ENCODE results near the gene RIMS3. TPM values are rescaled to one million over a fixed set of nuclear protein-coding genes. Genes with fewer than 3 reads are reported as not detected.

Gene RIMS3
- total and polyA plus RNA-seq, 8 donors = 1.3 to 5.0 (median 1.8) TPM

- Histone ChIP-seq H3K27me3 (no peaks in the 10 kb centered on the region), H3K27ac (no peak overlapping the region), H3K4me3 (no peak overlapping the region), H3K4me1 (no peaks in the 10 kb centered on the region), H3K36me3 (peaks cover 0 to 19% of the 10 kb centered on the region in 2 donors), H3K9me3 (no peaks in the 10 kb centered on the region)
- DNase-seq = no peak
- no peak for ATAC-seq
- intact Hi-C loops (cut with DNase I) = no loop called here
- no peak for TF ChIP-seq CTCF (IDR thresholded peaks at IDR 0.05)
Measured at GRCh38 chr1:40684669-40685068, 19.2 kb upstream of the RIMS3 start.

- DNase-seq = no peak
- Histone ChIP-seq H3K27me3 (no peaks in the 10 kb centered on the region), H3K9me3 (no peaks in the 10 kb centered on the region), H3K36me3 (no peaks in the 10 kb centered on the region), H3K27ac (no peak overlapping the region), H3K4me1 (no peaks in the 10 kb centered on the region), H3K4me3 (no peak overlapping the region)
- ATAC-seq = no peak
- intact Hi-C loops (cut with DNase I) = no loop called here
- no peak for TF ChIP-seq CTCF (IDR thresholded peaks at IDR 0.05)
Measured at GRCh38 chr1:40679165-40679953, 13.9 kb upstream of the RIMS3 start.

GRCh38 chr1:40676501-40676900 is 11.0 kb upstream of the RIMS3 start:
- no peak for TF ChIP-seq CTCF (IDR thresholded peaks at IDR 0.05)
- Histone ChIP-seq H3K27ac (no peak overlapping the region), H3K27me3 (no peaks in the 10 kb centered on the region), H3K36me3 (no peaks in the 10 kb centered on the region), H3K9me3 (no peaks in the 10 kb centered on the region), H3K4me3 (no peak overlapping the region), H3K4me1 (no peaks in the 10 kb centered on the region)
- DNase-seq (no peak), ATAC-seq (no peak)
- intact Hi-C loops (cut with DNase I) = no loop called here

- intact Hi-C loops (cut with DNase I) = no loop called here
Measured at GRCh38 chr1:40673452-40673851, 8.0 kb upstream of the RIMS3 start.

More at GRCh38 chr1:40673452-40673851, 8.0 kb upstream of the RIMS3 start:
- no peak for TF ChIP-seq CTCF (IDR thresholded peaks at IDR 0.05)
- H3K9me3 ChIP-seq = no peaks in the 10 kb centered on the region
- no peaks in the 10 kb centered on the region for H3K27me3 ChIP-seq
- peaks cover 0 to 6% of the 10 kb centered on the region in 2 donors for H3K4me1 ChIP-seq
- H3K27ac ChIP-seq = no peak overlapping the region
- H3K4me3 ChIP-seq = no peak overlapping the region
- no peak for DNase-seq
- ATAC-seq = no peak
- no peaks in the 10 kb centered on the region for H3K36me3 ChIP-seq
